Osteoblast (primary cell): ENCODE data around the gene CCL11. TPM values are rescaled to one million over a fixed set of nuclear protein-coding genes. Genes with fewer than 3 reads are reported as not detected.

Experiments used
- DNase-seq: peaks from one replicate; pipeline ENCODE4 v3.0.0; 2011; ENCODE audit warnings: low spot score, mixed read lengths; ENCODE audit not compliant: insufficient read length; ENCODE audit errors: missing footprints
- H2AFZ ChIP-seq: 2 replicates; pipeline ENCODE4 v1.6.0; 2011; ENCODE audit warnings: mild to moderate bottlenecking, low read length
- H3K27ac ChIP-seq: 2 replicates; pipeline ENCODE4 v1.5.1; 2011; ENCODE audit warnings: mild to moderate bottlenecking, low read depth, low read length, moderate library complexity
- H3K27me3 ChIP-seq: 2 replicates; pipeline ENCODE4 v1.6.0; 2012; ENCODE audit warnings: mild to moderate bottlenecking, control low read depth, inconsistent platforms, low read length, moderate library complexity; ENCODE audit not compliant: insufficient read depth
- H3K36me3 ChIP-seq: 2 replicates; pipeline ENCODE4 v1.5.1; 2011; ENCODE audit warnings: mild to moderate bottlenecking, low read length, control low read depth, moderate library complexity; ENCODE audit not compliant: insufficient read depth
- H3K4me1 ChIP-seq: 2 replicates; pipeline ENCODE4 v1.5.1; 2011; ENCODE audit warnings: mild to moderate bottlenecking, low read length, control low read depth, moderate library complexity; ENCODE audit not compliant: insufficient read depth
- H3K4me2 ChIP-seq: 2 replicates; pipeline ENCODE4 v1.6.0; 2011; ENCODE audit warnings: mild to moderate bottlenecking, low read length; ENCODE audit not compliant: insufficient read depth
- H3K4me3 ChIP-seq: fragments of 200-600 bp; sonication (generic); 3 replicates; pipeline ENCODE4 v1.5.1; 2012; ENCODE audit warnings: mild to moderate bottlenecking, low read length, inconsistent platforms; ENCODE audit not compliant: insufficient read depth
- H3K79me2 ChIP-seq: 2 replicates; pipeline ENCODE4 v1.6.0; 2012; ENCODE audit warnings: mild to moderate bottlenecking, low read length, control low read depth, inconsistent platforms; ENCODE audit not compliant: insufficient read depth
- H3K9me3 ChIP-seq: 2 replicates; pipeline ENCODE4 v1.5.1; 2011; ENCODE audit warnings: low read depth, low read length, control low read depth
- H4K20me1 ChIP-seq: 2 replicates; pipeline ENCODE4 v1.6.0; 2012; ENCODE audit warnings: mild to moderate bottlenecking, low read length, control low read depth; ENCODE audit not compliant: insufficient read depth
- CTCF ChIP-seq: IDR thresholded peaks from 2 replicates; pipeline ENCODE4 v1.5.1; 2011; ENCODE audit warnings: mild to moderate bottlenecking, low read depth, low read length, moderate library complexity; ENCODE audit errors: extremely low read depth
- total RNA-seq: library from RNA; depleted of rRNA; stranded (reverse); fragments of >200 nt; gene quantifications from 2 replicates; pipeline ENCODE4 v1.2.3, GENCODE V29; 2012

Gene CCL11
- total RNA-seq, 1 donor = not detected

- no peaks in the 10 kb centered on the region for H3K9me3 ChIP-seq
- H3K4me2 ChIP-seq = no peak overlapping the region
- no peak overlapping the region for H3K27ac ChIP-seq
- H4K20me1 ChIP-seq = no peaks in the 10 kb centered on the region
- H3K4me1 ChIP-seq = peaks cover 13% of the 10 kb centered on the region
- H3K36me3 ChIP-seq = no peaks in the 10 kb centered on the region
- H3K79me2 ChIP-seq = no peaks in the 10 kb centered on the region
- no peaks in the 10 kb centered on the region for H3K27me3 ChIP-seq
- no peak overlapping the region for H2AFZ ChIP-seq
- no peak for DNase-seq
- TF ChIP-seq CTCF = no peak
- no peak overlapping the region for H3K4me3 ChIP-seq
These were observed 42.8 kb upstream of the CCL11 start for GRCh38 chr17:34242587-34243363.

- no peak for DNase-seq
- Histone ChIP-seq H3K4me1 (peaks cover 13% of the 10 kb centered on the region), H3K79me2 (no peaks in the 10 kb centered on the region), H2AFZ (no peak overlapping the region), H3K27me3 (no peaks in the 10 kb centered on the region), H3K27ac (no peak overlapping the region), H3K4me2 (no peak overlapping the region), H3K4me3 (no peak overlapping the region), H3K36me3 (no peaks in the 10 kb centered on the region), H4K20me1 (no peaks in the 10 kb centered on the region), H3K9me3 (no peaks in the 10 kb centered on the region)
- TF ChIP-seq CTCF = no peak
These were observed 41.9 kb upstream of the CCL11 start for GRCh38 chr17:34243364-34244320.

GRCh38 chr17:34245351-34245905 lies 40.1 kb upstream of the CCL11 start:
- no peak for TF ChIP-seq CTCF
- no peaks in the 10 kb centered on the region for H3K79me2 ChIP-seq
- DNase-seq = no peak
- no peaks in the 10 kb centered on the region for H3K9me3 ChIP-seq
- no peaks in the 10 kb centered on the region for H3K27me3 ChIP-seq
- no peaks in the 10 kb centered on the region for H3K36me3 ChIP-seq
- H2AFZ ChIP-seq = no peak overlapping the region
- no peak overlapping the region for H3K4me3 ChIP-seq
- no peak overlapping the region for H3K27ac ChIP-seq
- H3K4me1 ChIP-seq = peaks cover 25% of the 10 kb centered on the region
- H4K20me1 ChIP-seq = no peaks in the 10 kb centered on the region
- no peak overlapping the region for H3K4me2 ChIP-seq
